ENCODE measurements around the gene IMPG2. TPM values are rescaled to one million over a fixed set of nuclear protein-coding genes. Genes with fewer than 3 reads are reported as not detected.

Gene IMPG2
- total and polyA plus RNA-seq, 2 donors (not counting 1 experiment from before 2014, with no cell fraction given), result 0.11 to 0.33 TPM

DNA sequence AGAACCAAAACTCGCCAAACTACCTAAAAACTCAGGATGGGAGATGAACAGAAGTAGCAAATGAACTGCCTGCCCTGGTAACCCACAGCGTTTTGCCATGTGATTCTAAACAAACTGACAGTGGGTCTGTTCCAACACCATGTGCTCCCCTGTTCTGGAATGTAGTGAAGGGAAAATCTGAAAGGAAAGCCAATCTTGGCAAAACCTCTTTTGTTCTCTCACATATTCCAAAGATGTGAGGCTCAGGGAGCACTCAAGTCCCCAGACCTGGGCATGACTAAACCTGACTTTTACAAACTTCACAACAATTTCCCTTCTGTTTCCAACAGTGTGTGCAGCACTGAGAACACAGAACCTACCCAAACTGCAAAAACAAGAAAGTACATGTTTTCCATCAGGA, 116.1 kb downstream of the IMPG2 start:
- Histone ChIP-seq H3K4me2 (ENCODE audit: extremely low read depth, insufficient read depth, low read length) (peak overlapping the region; percentile 25), H2AFZ (ENCODE audit: low read length) (no peak overlapping the region), H3K36me3 (ENCODE audit: control insufficient read depth, insufficient read depth, low read length) (no peaks in the 10 kb centered on the region), H3K4me1 (ENCODE audit: control insufficient read depth, extremely low read depth, insufficient read depth, low read length) (peaks cover 3% of the 10 kb centered on the region), H3K9ac (ENCODE audit: insufficient read depth, low read length) (no peak overlapping the region), H3K9me3 (ENCODE audit: control insufficient read depth, insufficient read depth, low read depth, low read length) (no peaks in the 10 kb centered on the region), H3K4me3 (replicated peaks in 1 of 4; ENCODE audit: control extremely low read depth in 1 of 4, insufficient read depth in 1 of 4, low read depth in 3 of 4, low read length in 4 of 4) (no peak overlapping the region), H4K20me1 (ENCODE audit: control insufficient read depth, extremely low read depth, insufficient read depth, low read length) (no peaks in the 10 kb centered on the region), H3K79me2 (ENCODE audit: control insufficient read depth, insufficient read depth, low read length) (no peaks in the 10 kb centered on the region), H3K27me3 (ENCODE audit: control insufficient read depth, insufficient read depth, low read length) (no peaks in the 10 kb centered on the region), H3K27ac (ENCODE audit: insufficient read depth, low read length) (no peak overlapping the region)
- TF ChIP-seq CTCF (conservative IDR thresholded peaks at IDR 0.05 in 1 of 2, IDR thresholded peaks at IDR 0.05 in 1 of 2; ENCODE audit: low read depth in 1 of 2, low read length in 2 of 2), result no peak
- TF ChIP-seq EZH2 (IDR thresholded peaks at IDR 0.05; ENCODE audit: low read length, missing control alignments), result no peak
- peak in 1 of 2 donors; percentile 27 for DNase-seq (ENCODE audit: low read depth in 2 of 2)

GRCh38 chr3:101203411-101203810, 117.0 kb downstream of the IMPG2 start:
- Histone ChIP-seq H3K9me3 (ENCODE audit: control insufficient read depth, insufficient read depth, low read depth, low read length) (no peaks in the 10 kb centered on the region), H3K27ac (ENCODE audit: insufficient read depth, low read length) (no peak overlapping the region), H3K27me3 (ENCODE audit: control insufficient read depth, insufficient read depth, low read length) (no peaks in the 10 kb centered on the region), H3K4me1 (ENCODE audit: control insufficient read depth, extremely low read depth, insufficient read depth, low read length) (peaks cover 3% of the 10 kb centered on the region), H3K4me3 (replicated peaks in 1 of 4; ENCODE audit: control extremely low read depth in 1 of 4, insufficient read depth in 1 of 4, low read depth in 3 of 4, low read length in 4 of 4) (no peak overlapping the region), H3K9ac (ENCODE audit: insufficient read depth, low read length) (no peak overlapping the region), H4K20me1 (ENCODE audit: control insufficient read depth, extremely low read depth, insufficient read depth, low read length) (no peaks in the 10 kb centered on the region), H2AFZ (ENCODE audit: low read length) (no peak overlapping the region), H3K36me3 (ENCODE audit: control insufficient read depth, insufficient read depth, low read length) (no peaks in the 10 kb centered on the region), H3K4me2 (ENCODE audit: extremely low read depth, insufficient read depth, low read length) (no peak overlapping the region), H3K79me2 (ENCODE audit: control insufficient read depth, insufficient read depth, low read length) (no peaks in the 10 kb centered on the region)
- peak in 1 of 2 donors; percentile 72 for DNase-seq (ENCODE audit: low read depth in 2 of 2)
- TF ChIP-seq CTCF (conservative IDR thresholded peaks at IDR 0.05 in 1 of 2, IDR thresholded peaks at IDR 0.05 in 1 of 2; ENCODE audit: low read depth in 1 of 2, low read length in 2 of 2) (no peak), EZH2 (IDR thresholded peaks at IDR 0.05; ENCODE audit: low read length, missing control alignments) (no peak)

- H3K4me2 ChIP-seq (ENCODE audit: extremely low read depth, insufficient read depth, low read length), result no peak overlapping the region
- TF ChIP-seq CTCF (conservative IDR thresholded peaks at IDR 0.05 in 1 of 2, IDR thresholded peaks at IDR 0.05 in 1 of 2; ENCODE audit: low read depth in 1 of 2, low read length in 2 of 2) (no peak), EZH2 (IDR thresholded peaks at IDR 0.05; ENCODE audit: low read length, missing control alignments) (no peak)
- peaks cover 3% of the 10 kb centered on the region for H3K4me1 ChIP-seq (ENCODE audit: control insufficient read depth, extremely low read depth, insufficient read depth, low read length)
- H3K4me3 ChIP-seq (replicated peaks in 1 of 4; ENCODE audit: control extremely low read depth in 1 of 4, insufficient read depth in 1 of 4, low read depth in 3 of 4, low read length in 4 of 4), result no peak overlapping the region
- H3K9ac ChIP-seq (ENCODE audit: insufficient read depth, low read length), result no peak overlapping the region
- no peak overlapping the region for H2AFZ ChIP-seq (ENCODE audit: low read length)
- H3K27ac ChIP-seq (ENCODE audit: insufficient read depth, low read length), result no peak overlapping the region
- H3K27me3 ChIP-seq (ENCODE audit: control insufficient read depth, insufficient read depth, low read length), result no peaks in the 10 kb centered on the region
- no peaks in the 10 kb centered on the region for H3K79me2 ChIP-seq (ENCODE audit: control insufficient read depth, insufficient read depth, low read length)
- no peaks in the 10 kb centered on the region for H4K20me1 ChIP-seq (ENCODE audit: control insufficient read depth, extremely low read depth, insufficient read depth, low read length)
- no peaks in the 10 kb centered on the region for H3K9me3 ChIP-seq (ENCODE audit: control insufficient read depth, insufficient read depth, low read depth, low read length)
- no peak for DNase-seq (ENCODE audit: low read depth in 2 of 2)
- no peaks in the 10 kb centered on the region for H3K36me3 ChIP-seq (ENCODE audit: control insufficient read depth, insufficient read depth, low read length)
Observed at GRCh38 chr3:101202640-101203039, 117.7 kb downstream of the IMPG2 start.

Data from fibroblast of lung (primary cell).